NCI-H460 (cell line): ENCODE measurements around the gene LRIG2. TPM values are rescaled to one million over a fixed set of nuclear protein-coding genes. Genes with fewer than 3 reads are reported as not detected.
"Not testable (repeated sequence)": the region's sequence is repeated elsewhere in the genome, so short reads cannot be mapped to it uniquely, and the experiment has no call there.

Source experiments
- DNase-seq: peaks from one replicate; pipeline ENCODE4 v3.0.0-alpha.2; 2016; ENCODE audit warnings: low read depth; ENCODE audit errors: extremely low read depth
- polyA plus RNA-seq: library from polyadenylated mRNA; depleted of rRNA; stranded (reverse); fragments of >200 nt; gene quantifications from 2 replicates; pipeline ENCODE4 v1.2.3, GENCODE V29; 2014; cell fraction: nucleus; rRNA removed
- total RNA-seq: library from RNA; depleted of rRNA; stranded (reverse); fragments of >200 nt; shearing (Covaris generic); gene quantifications from 2 replicates; pipeline ENCODE4 v1.2.3, GENCODE V29; 2014; rRNA removed

The LRIG2 gene, protein sequence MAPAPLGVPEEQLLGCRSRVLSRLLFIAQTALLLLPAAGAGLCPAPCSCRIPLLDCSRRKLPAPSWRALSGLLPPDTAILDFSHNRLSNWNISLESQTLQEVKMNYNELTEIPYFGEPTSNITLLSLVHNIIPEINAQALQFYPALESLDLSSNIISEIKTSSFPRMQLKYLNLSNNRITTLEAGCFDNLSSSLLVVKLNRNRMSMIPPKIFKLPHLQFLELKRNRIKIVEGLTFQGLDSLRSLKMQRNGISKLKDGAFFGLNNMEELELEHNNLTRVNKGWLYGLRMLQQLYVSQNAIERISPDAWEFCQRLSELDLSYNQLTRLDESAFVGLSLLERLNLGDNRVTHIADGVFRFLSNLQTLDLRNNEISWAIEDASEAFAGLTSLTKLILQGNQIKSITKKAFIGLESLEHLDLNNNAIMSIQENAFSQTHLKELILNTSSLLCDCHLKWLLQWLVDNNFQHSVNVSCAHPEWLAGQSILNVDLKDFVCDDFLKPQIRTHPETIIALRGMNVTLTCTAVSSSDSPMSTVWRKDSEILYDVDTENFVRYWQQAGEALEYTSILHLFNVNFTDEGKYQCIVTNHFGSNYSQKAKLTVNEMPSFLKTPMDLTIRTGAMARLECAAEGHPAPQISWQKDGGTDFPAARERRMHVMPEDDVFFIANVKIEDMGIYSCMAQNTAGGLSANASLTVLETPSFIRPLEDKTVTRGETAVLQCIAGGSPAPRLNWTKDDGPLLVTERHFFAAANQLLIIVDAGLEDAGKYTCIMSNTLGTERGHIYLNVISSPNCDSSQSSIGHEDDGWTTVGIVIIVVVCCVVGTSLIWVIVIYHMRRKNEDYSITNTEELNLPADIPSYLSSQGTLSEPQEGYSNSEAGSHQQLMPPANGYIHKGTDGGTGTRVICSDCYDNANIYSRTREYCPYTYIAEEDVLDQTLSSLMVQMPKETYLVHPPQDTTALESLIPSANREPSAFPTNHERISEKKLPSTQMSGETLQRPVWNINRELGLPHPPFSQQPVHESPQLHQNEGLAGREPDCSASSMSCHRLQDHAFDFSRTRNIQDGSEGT
- 5.0 and 8.3 TPM in 2 replicates for total RNA-seq
- polyA plus RNA-seq = 6.5 and 8.2 TPM in 2 replicates

GRCh38 chr1:113072757-113073478 lies at the start of gene LRIG2:
Gene LRIG2 (plus strand): TSS chr1:113073198. CDS start chr1:113073407, 209 bp downstream.
- DNase-seq = peak; percentile 95

DNA sequence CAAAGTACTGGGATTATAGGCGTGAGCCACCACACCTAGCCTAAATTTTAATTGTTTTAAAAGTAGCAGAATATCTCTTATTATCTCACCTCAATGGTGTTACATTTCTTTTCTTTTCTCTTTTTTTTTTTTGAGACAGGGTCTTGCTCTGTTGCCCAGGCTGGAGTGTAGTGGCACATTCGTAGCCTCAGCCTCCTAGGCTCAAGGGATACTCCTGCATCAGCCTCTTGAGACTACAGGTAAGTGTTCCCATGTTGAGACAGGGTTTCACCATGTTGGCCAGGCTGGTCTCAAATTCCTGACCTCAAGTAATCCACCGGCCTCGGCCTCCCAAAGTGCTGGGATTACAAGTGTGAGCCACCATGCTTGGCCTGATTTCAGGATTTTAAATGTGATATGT lies 49.7 kb upstream of the LRIG2 start:
- DNase-seq = not testable (repeated sequence)

DNA sequence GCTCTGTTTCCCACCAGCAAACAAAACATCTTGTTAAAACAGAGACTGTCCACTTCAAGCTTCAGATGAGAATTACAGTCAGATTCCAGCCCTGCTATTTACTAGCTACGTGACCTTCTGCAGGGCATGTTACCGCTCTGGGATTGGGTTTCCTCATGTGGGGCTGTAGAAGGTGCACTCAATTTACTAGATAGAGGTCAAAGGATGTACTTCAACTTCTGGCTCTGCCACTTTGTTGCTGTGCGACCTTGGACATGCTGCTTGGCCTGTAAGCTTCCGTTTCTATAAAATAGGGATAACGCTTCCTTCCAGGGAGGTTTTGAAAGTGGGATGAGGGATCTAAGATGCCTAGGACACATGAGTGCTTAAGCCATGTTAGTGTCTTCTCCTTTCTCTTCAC lies 46.0 kb upstream of the LRIG2 start:
- DNase-seq = no peak

DNA sequence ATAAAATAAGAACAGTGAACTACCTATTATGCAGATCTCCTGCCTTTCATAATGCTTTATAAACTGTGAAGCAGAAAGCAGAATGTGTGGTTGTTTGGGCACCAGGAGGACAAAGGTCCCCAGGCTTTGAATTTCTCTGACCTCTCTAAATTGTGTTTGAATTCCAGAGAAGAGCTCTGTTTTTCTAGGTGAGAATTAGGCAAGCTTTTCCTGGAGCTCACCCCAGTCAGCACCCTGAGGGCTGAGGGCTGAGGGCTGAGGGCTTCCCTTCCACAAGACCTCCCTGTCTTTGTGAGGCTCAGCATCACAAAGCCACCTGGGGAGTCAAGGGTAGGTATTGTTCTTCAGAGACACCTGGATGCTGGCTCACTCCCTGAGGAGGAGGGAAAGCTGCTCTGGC lies 45.5 kb upstream of the LRIG2 start:
- no peak for DNase-seq

- DNase-seq = no peak
These were observed 43.2 kb upstream of the LRIG2 start for GRCh38 chr1:113029822-113030221.

DNA sequence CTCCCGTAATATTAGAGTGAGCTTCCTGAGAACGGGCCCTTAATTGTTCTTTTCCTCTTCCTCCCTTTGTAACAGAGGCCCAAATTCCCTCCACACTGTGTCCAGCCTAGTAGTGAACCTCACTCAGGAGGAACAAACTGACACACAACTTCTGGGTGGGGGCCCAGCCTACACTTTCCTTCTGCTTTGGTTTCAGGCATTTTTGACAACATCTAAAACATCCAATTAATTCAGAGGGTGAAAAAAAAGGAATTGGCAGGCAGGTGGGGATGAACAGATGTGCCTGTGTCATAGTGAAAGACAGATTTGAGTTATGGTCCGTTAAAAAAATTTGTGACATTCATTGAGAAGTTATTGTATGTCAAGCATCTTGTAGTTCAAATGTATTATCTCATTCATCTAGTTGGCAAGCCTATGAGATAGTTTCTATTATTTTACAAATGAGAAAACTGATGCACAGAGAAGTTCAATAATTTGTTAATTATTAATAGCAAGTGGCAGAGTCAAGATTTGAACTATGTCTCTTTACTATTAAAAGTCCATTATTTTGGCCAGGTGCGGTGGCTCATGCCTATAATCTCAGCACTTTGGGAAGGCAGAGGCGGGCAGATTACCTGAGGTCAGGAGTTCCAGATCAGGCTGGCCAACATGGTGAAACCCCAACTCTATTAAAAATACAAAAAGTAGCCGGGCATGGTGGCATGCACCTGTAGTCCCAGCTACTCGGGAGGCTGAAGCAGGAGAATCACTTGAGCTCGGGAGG lies 41.6 kb upstream of the LRIG2 start:
- no peak for DNase-seq

DNA sequence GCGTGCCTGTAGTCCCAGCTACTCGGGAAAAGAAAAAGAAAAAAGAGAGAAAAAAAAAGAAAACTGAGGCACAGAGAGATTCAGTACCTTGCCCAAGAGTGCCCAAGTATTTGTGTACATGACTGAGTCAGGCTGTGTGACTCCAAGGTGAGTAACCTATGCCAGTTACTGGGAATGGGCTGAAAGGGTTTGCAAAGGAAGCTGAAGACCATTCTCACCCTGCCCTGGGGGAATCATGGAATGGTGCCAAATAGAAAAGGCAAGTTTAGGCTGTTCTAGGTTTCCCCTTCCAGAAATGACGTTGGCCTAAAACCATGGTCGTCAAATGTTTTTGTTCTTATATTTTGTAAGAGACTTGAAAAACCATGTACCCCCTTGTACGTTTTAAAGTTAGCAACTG lies 37.9 kb upstream of the LRIG2 start:
- no peak for DNase-seq

DNA sequence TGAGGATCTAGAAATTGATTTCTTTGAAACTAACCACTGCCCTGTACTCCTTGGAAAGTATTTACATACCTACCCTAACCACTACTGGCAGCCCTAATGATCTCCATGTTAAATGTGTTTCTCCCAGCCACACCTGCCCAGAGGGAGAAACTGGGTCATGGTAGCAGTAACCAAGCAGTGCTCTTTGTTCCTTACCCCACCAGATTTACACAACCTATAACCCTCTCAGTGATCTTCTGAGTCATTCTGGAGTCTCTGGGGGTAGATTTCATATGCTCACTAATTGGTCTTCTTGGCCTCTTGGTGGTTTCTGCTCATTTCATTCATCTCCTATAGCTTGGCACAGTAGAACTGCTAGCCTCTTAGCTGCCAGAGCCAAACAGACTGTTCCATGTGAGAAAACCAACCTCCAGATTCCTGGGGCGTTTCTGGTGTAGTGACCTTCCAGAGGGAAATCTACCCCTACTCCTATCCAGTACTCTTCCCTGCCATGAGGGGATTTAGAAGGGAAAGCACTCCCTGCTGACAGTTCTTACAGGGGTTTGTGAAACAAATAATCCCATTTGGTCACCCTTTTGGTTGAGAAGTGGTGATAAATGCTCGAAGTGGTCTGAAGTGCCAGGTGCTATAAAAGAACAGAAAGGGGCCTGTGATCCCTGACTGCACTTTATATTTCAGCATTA lies 36.2 kb upstream of the LRIG2 start:
- DNase-seq = no peak

- DNase-seq = no peak
These were observed 33.0 kb upstream of the LRIG2 start for GRCh38 chr1:113040041-113040440.

DNA sequence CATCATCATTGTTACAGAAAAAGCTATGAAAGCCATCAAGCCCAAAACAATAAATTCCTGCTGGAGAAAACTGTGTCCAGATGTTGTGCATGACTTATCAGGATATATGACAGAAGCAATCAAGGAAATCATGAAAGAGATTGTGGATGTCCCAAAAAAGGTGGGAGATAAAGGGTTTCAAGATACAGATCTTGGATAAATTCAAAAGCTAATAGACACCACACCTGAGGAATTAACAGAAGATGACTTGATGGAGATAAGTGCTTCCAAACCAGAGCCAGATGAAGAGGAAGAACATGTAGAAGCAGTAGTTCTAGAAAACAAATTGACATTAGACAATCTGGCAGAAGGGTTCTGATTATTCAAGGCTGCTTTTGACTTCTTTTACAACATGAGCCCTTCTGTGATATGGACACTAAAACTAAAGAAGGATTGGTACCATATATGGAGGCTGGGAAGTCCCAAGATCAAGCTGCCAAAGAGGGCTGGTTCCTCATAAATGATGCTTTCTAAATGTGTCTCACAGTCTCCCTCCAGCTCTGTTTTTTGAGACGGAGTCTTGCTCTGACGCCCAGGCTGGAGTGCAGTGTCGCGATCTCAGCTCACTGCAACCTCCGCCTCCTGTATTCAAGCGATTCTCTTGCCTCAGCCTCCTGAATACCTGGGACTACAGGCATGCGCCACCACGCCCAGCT lies 32.1 kb upstream of the LRIG2 start:
- DNase-seq = no peak

DNA sequence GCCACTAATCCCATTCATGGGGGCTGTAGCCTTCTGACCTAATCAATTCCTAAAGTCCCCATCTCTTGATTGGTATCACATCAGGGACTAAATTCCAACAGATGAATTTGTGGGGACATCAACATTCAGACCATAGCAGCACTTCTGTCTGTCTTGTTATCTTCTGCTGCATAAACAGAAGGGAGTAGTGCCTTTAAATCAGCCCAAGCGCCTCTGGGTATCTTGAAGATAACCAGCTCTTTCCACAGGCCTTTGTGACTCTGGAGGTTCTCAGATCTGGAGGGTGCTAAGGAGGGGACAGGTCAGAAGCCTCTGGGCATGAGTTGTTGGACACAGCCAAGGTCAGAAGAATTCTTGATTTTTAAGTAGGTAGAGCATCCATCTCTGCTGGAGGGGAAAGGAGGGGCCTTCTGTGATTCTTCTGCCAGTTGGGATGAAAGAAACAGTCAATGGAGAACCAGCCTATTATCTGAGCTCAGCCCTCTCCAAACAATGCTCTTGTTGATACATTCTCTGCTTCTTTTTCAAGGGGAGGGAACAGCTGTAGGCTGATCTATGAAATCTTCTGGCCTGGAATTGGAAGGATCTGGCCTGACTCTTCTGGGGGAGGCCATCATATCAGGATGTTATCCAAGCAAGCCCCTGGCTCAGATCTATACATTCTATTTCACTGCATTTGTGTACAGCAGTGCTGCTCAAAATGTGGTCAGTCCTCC lies 31.3 kb upstream of the LRIG2 start:
- DNase-seq = no peak

DNA sequence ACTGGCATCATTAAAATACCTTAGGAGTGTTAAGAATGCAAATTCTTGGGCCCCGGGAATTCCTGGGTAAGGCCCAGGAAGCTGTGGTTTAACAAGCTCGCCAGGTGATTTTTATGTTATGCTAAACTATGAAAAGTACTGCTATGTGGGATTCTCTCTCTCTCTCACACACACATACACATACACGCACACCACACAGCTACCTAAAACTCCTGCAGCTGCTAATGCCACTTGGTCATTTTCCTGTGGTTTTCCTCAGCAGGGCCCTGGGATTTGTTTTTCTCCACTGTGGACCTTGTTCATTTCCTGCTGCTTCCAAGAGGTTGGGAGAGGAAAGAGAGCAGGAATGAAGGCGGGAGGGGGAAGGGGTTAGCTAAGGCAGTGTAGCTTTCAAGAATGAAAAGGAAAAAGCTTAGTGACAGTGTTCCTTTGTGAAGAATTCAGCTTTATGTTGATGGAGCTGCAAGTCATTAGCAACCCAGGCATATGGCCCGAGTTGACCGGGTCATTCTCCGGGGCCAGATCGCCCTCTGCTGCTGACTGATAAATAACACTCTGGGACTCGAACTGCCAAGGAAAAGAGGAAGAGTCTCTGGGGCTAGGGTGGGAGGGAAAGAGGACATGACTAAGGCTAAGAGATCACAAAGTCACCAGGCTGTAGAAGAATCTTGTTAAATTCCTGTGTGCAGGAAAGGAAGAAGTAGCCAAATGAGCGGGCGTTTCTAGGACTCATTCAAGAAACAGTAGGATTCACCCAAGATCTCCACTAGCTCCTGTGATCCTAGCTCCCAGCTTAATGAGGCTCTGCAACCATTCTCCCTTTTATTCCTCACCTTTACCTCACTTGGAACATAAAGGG lies 30.5 kb upstream of the LRIG2 start:
- peak; percentile 49 for DNase-seq

DNA sequence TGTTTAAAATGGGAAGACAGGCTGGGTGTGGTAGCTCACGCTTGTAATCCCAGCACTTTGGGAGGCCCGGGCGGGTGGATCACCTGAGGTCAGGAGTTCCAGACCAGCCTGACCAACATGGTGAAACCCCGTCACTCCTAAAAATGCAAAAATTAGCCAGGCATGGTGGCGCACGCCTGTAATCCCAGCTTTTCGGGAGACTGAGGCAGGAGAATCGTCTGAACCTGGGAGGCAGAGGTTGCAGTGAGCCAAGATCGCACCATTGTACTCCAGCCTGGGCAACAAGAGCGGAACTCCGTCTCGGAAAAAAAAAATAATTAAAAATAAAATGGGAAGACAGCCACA lies 29.9 kb upstream of the LRIG2 start:
- not testable (repeated sequence) for DNase-seq

DNA sequence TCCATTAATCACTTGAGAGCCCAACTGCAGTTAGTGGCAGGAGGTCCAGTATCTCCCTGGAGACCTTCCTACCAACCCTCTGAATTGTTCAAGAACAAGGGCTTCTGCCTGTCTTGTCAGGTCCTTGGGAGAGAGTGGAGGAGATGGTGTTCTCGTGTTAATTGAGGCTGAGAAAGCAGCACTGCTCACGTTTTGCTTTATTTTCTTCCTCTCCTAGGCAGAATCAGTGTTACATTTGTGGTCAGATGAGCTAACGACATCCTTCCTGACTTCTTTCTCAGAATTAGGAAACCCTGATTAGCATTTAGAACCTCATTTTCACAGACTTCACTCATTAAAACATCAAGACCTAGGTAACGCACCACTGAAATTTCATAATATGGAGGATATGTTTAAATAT lies 26.4 kb upstream of the LRIG2 start:
- no peak for DNase-seq

GRCh38 chr1:113048064-113048463 lies 24.9 kb upstream of the LRIG2 start:
- DNase-seq = no peak

DNA sequence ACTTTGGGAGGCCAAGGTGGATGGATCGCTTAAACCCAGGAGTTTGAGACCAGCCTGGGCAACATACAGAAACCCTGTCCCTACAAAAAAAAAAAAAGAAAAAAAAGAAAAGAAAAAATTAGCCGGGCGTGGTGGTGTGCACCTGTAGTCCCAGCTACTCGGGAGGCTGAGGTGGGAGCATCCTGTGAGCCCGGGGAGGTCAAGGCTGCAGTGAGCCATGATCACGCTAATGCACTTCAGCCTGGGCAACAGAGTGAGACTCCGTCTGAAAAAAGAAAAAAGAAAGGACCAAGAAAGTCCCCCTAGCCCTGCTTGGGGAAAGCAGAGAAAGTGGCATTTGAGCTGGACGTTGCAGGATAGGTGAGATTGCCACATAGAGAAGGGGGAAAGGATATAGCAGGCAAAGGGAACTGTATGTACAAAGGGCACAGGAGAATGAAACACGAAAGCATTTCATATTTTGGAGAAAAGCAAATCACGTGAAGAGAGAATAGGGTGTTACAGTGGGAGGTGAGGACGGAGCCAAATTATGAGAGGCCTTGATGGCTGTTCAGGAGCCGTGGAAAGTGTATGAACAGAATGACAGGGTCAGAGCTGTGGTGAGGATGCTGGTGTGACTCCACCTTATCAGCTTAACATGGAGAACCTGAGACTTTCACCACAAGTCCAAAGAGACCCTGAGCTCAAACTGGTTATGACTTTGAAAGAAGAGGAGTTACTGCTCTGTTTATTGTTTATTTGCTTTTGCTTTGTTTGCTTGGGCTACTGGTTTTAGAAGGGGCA lies 19.5 kb upstream of the LRIG2 start:
- no peak for DNase-seq
